Effector memory CD4-positive, alpha-beta T cell (primary cell): Measurements from ENCODE around the gene ABTB1.

Experiments used
- DNase-seq, 3 donors: peaks; one replicate each; pipeline ENCODE4 v3.0.0-alpha.2; 2020
- H3K27ac ChIP-seq: 2 replicates; pipeline ENCODE4 v1.7.0; 2013; ENCODE audit warnings: mild to moderate bottlenecking, low read length, moderate library complexity; ENCODE audit not compliant: insufficient read depth, poor library complexity, severe bottlenecking
- H3K27me3 ChIP-seq: replicated peaks from 2 replicates; pipeline ENCODE4 v1.7.0; 2013; ENCODE audit warnings: mild to moderate bottlenecking, low read length; ENCODE audit not compliant: insufficient read depth, control insufficient read depth, poor library complexity, severe bottlenecking
- H3K36me3 ChIP-seq: 2 replicates; pipeline ENCODE4 v1.7.0; 2013; ENCODE audit warnings: mild to moderate bottlenecking, low read length, moderate library complexity; ENCODE audit not compliant: control insufficient read depth, insufficient read depth
- H3K4me1 ChIP-seq: 2 replicates; pipeline ENCODE4 v1.7.0; 2013; ENCODE audit warnings: low read length, mild to moderate bottlenecking; ENCODE audit not compliant: control insufficient read depth, insufficient read depth, poor library complexity, severe bottlenecking
- H3K4me3 ChIP-seq: 2 replicates; pipeline ENCODE4 v1.7.0; 2013; ENCODE audit warnings: low read length, low read depth, mild to moderate bottlenecking; ENCODE audit not compliant: insufficient read depth, poor library complexity, severe bottlenecking
- H3K9me3 ChIP-seq: 2 replicates; pipeline ENCODE4 v1.7.0; 2013; ENCODE audit warnings: mild to moderate bottlenecking, low read length, moderate library complexity; ENCODE audit not compliant: control insufficient read depth

Gene ABTB1

GRCh38 chr3:127685708-127686511, 13.2 kb downstream of the ABTB1 start:
- no peaks in the 10 kb centered on the region for H3K27me3 ChIP-seq
- no peaks in the 10 kb centered on the region for H3K36me3 ChIP-seq
- H3K9me3 ChIP-seq = no peaks in the 10 kb centered on the region
- H3K27ac ChIP-seq = no peak overlapping the region
- no peak for DNase-seq
- H3K4me3 ChIP-seq = no peak overlapping the region
- no peaks in the 10 kb centered on the region for H3K4me1 ChIP-seq

GRCh38 chr3:127686512-127686894, 13.8 kb downstream of the ABTB1 start:
- Histone ChIP-seq H3K27me3 (no peaks in the 10 kb centered on the region), H3K27ac (no peak overlapping the region), H3K36me3 (no peaks in the 10 kb centered on the region), H3K4me1 (no peaks in the 10 kb centered on the region), H3K4me3 (no peak overlapping the region), H3K9me3 (no peaks in the 10 kb centered on the region)
- DNase-seq = no peak

- Histone ChIP-seq H3K9me3 (no peaks in the 10 kb centered on the region), H3K27ac (no peak overlapping the region), H3K4me3 (no peak overlapping the region), H3K36me3 (no peaks in the 10 kb centered on the region), H3K27me3 (no peaks in the 10 kb centered on the region), H3K4me1 (no peaks in the 10 kb centered on the region)
- no peak for DNase-seq
Measured at GRCh38 chr3:127687228-127687737, 14.5 kb downstream of the ABTB1 start.

- H3K9me3 ChIP-seq = no peaks in the 10 kb centered on the region
- no peak overlapping the region for H3K27ac ChIP-seq
- H3K4me3 ChIP-seq = no peak overlapping the region
- no peaks in the 10 kb centered on the region for H3K4me1 ChIP-seq
- no peaks in the 10 kb centered on the region for H3K27me3 ChIP-seq
- H3K36me3 ChIP-seq = no peaks in the 10 kb centered on the region
- no peak for DNase-seq
Measured at GRCh38 chr3:127688022-127688415, 15.3 kb downstream of the ABTB1 start.

- Histone ChIP-seq H3K36me3 (no peaks in the 10 kb centered on the region), H3K4me1 (no peaks in the 10 kb centered on the region), H3K27me3 (no peaks in the 10 kb centered on the region), H3K27ac (no peak overlapping the region), H3K4me3 (no peak overlapping the region), H3K9me3 (no peaks in the 10 kb centered on the region)
- DNase-seq = no peak
Measured at GRCh38 chr3:127688416-127689265, 15.9 kb downstream of the ABTB1 start.

GRCh38 chr3:127689266-127689860, 16.6 kb downstream of the ABTB1 start:
- no peak overlapping the region for H3K4me3 ChIP-seq
- DNase-seq = no peak
- no peaks in the 10 kb centered on the region for H3K9me3 ChIP-seq
- H3K27ac ChIP-seq = no peak overlapping the region
- no peaks in the 10 kb centered on the region for H3K4me1 ChIP-seq
- no peaks in the 10 kb centered on the region for H3K36me3 ChIP-seq
- no peaks in the 10 kb centered on the region for H3K27me3 ChIP-seq

- DNase-seq = no peak
- no peak overlapping the region for H3K27ac ChIP-seq
Measured at GRCh38 chr3:127690106-127690505, 17.4 kb downstream of the ABTB1 start.

GRCh38 chr3:127690823-127691452, 18.2 kb downstream of the ABTB1 start:
- Histone ChIP-seq H3K27ac (no peak overlapping the region), H3K36me3 (no peaks in the 10 kb centered on the region), H3K4me3 (no peak overlapping the region), H3K4me1 (no peaks in the 10 kb centered on the region), H3K27me3 (no peaks in the 10 kb centered on the region), H3K9me3 (no peaks in the 10 kb centered on the region)
- DNase-seq = no peak

More at GRCh38 chr3:127690106-127690505, 17.4 kb downstream of the ABTB1 start:
- H3K27me3 ChIP-seq = no peaks in the 10 kb centered on the region
- no peaks in the 10 kb centered on the region for H3K4me1 ChIP-seq
- no peaks in the 10 kb centered on the region for H3K9me3 ChIP-seq
- H3K4me3 ChIP-seq = no peak overlapping the region
- no peaks in the 10 kb centered on the region for H3K36me3 ChIP-seq

GRCh38 chr3:127691489-127691888, 18.7 kb downstream of the ABTB1 start:
- Histone ChIP-seq H3K4me1 (no peaks in the 10 kb centered on the region), H3K36me3 (no peaks in the 10 kb centered on the region)

More at GRCh38 chr3:127691489-127691888, 18.7 kb downstream of the ABTB1 start:
- no peak overlapping the region for H3K27ac ChIP-seq
- H3K4me3 ChIP-seq = no peak overlapping the region
- no peak for DNase-seq
- no peaks in the 10 kb centered on the region for H3K9me3 ChIP-seq
- H3K27me3 ChIP-seq = no peaks in the 10 kb centered on the region
